ENCODE measurements around the gene EFR3B. TPM values are rescaled to one million over a fixed set of nuclear protein-coding genes. Genes with fewer than 3 reads are reported as not detected.

EFR3B gene
- total RNA-seq, 1 donor from 2014 or later = 14.7 TPM

- peaks cover 10% of the 10 kb centered on the region for H3K4me1 Mint-ChIP-seq (ENCODE audit: low read depth, unreplicated experiment)
- Histone ChIP-seq H3K9ac (ENCODE audit: low read length) (no peak overlapping the region), H3K4me2 (ENCODE audit: low read length) (no peak overlapping the region), H3K27me3 (ENCODE audit: insufficient read depth, low read length) (no peaks in the 10 kb centered on the region), H3K79me2 (ENCODE audit: insufficient read depth, low read length) (no peaks in the 10 kb centered on the region), H3K4me1 (ENCODE audit: insufficient read depth, low read length) (peaks cover 14% of the 10 kb centered on the region), H3K4me3 (ENCODE audit: insufficient read depth, low read depth, low read length) (no peak overlapping the region), H2AFZ (ENCODE audit: low read depth, low read length) (no peak overlapping the region), H3K9me3 (ENCODE audit: insufficient read depth, low read depth, low read length) (no peaks in the 10 kb centered on the region), H4K20me1 (ENCODE audit: insufficient read depth, low read length) (no peaks in the 10 kb centered on the region), H3K27ac (ENCODE audit: low read depth, low read length) (no peak overlapping the region), H3K36me3 (ENCODE audit: insufficient read depth, low read length) (no peaks in the 10 kb centered on the region)
- H3K27me3 Mint-ChIP-seq (ENCODE audit: low read depth, unreplicated experiment) = no peaks in the 10 kb centered on the region
- TF ChIP-seq EZH2 (IDR thresholded peaks at IDR 0.05; ENCODE audit: insufficient read depth, low read length) = no peak
- TF ChIP-seq, protein P1, sequence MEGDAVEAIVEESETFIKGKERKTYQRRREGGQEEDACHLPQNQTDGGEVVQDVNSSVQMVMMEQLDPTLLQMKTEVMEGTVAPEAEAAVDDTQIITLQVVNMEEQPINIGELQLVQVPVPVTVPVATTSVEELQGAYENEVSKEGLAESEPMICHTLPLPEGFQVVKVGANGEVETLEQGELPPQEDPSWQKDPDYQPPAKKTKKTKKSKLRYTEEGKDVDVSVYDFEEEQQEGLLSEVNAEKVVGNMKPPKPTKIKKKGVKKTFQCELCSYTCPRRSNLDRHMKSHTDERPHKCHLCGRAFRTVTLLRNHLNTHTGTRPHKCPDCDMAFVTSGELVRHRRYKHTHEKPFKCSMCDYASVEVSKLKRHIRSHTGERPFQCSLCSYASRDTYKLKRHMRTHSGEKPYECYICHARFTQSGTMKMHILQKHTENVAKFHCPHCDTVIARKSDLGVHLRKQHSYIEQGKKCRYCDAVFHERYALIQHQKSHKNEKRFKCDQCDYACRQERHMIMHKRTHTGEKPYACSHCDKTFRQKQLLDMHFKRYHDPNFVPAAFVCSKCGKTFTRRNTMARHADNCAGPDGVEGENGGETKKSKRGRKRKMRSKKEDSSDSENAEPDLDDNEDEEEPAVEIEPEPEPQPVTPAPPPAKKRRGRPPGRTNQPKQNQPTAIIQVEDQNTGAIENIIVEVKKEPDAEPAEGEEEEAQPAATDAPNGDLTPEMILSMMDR (IDR thresholded peaks at IDR 0.05; ENCODE audit: insufficient read depth, low read depth, low read length) = no peak
- no peak overlapping the region for H3K27ac Mint-ChIP-seq (ENCODE audit: unreplicated experiment)
- H3K9me3 Mint-ChIP-seq (ENCODE audit: unreplicated experiment) = no peaks in the 10 kb centered on the region
- peak; percentile 91 for DNase-seq (ENCODE audit: low read depth)
- FAIRE-seq = peak; percentile 76
- no peak overlapping the region for H3K4me3 Mint-ChIP-seq (ENCODE audit: unreplicated experiment)
- peaks cover 17% of the 10 kb centered on the region for H3K36me3 Mint-ChIP-seq (ENCODE audit: low read depth, unreplicated experiment)
Observed at GRCh38 chr2:25103287-25103871, 61.5 kb downstream of the EFR3B start.

DNA sequence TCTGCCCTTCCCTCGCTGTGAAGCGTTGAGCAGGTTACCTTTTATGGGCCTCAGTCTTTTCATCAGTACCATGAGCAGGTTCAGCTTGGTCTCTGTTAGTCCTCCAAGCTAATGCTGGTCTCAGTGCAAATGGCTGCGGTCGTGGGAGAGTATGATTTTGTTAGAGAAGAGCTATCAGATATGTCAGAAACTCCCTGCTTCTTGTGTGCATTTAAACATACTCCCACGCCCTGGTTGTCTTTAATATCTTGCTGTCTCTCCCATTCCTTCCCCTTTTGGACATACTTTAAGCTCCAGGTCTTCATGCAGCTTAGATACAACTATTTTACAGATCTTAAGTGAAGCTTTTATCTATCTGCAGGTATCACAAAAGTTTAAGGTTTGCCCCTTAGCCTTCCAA, 62.9 kb downstream of the EFR3B start:
- TF ChIP-seq, protein P1 (IDR thresholded peaks at IDR 0.05; ENCODE audit: insufficient read depth, low read depth, low read length) = no peak
- no peak for TF ChIP-seq EZH2 (IDR thresholded peaks at IDR 0.05; ENCODE audit: insufficient read depth, low read length)
- no peak for FAIRE-seq
- no peaks in the 10 kb centered on the region for H3K27me3 ChIP-seq (ENCODE audit: insufficient read depth, low read length)
- H3K4me2 ChIP-seq (ENCODE audit: low read length) = no peak overlapping the region
- no peaks in the 10 kb centered on the region for H3K79me2 ChIP-seq (ENCODE audit: insufficient read depth, low read length)
- no peak overlapping the region for H3K4me3 ChIP-seq (ENCODE audit: insufficient read depth, low read depth, low read length)
- H3K9me3 Mint-ChIP-seq (ENCODE audit: unreplicated experiment) = no peaks in the 10 kb centered on the region
- peaks cover 14% of the 10 kb centered on the region for H3K4me1 ChIP-seq (ENCODE audit: insufficient read depth, low read length)
- H3K4me3 Mint-ChIP-seq (ENCODE audit: unreplicated experiment) = no peak overlapping the region
- H3K9me3 ChIP-seq (ENCODE audit: insufficient read depth, low read depth, low read length) = no peaks in the 10 kb centered on the region
- peaks cover 12% of the 10 kb centered on the region for H3K4me1 Mint-ChIP-seq (ENCODE audit: low read depth, unreplicated experiment)
- H3K27me3 Mint-ChIP-seq (ENCODE audit: low read depth, unreplicated experiment) = no peaks in the 10 kb centered on the region
- H4K20me1 ChIP-seq (ENCODE audit: insufficient read depth, low read length) = no peaks in the 10 kb centered on the region
- H3K27ac Mint-ChIP-seq (ENCODE audit: unreplicated experiment) = no peak overlapping the region
- no peak overlapping the region for H3K27ac ChIP-seq (ENCODE audit: low read depth, low read length)
- H3K36me3 ChIP-seq (ENCODE audit: insufficient read depth, low read length) = no peaks in the 10 kb centered on the region
- no peak overlapping the region for H3K9ac ChIP-seq (ENCODE audit: low read length)
- peaks cover 16% of the 10 kb centered on the region for H3K36me3 Mint-ChIP-seq (ENCODE audit: low read depth, unreplicated experiment)
- DNase-seq (ENCODE audit: low read depth) = no peak
- H2AFZ ChIP-seq (ENCODE audit: low read depth, low read length) = no peak overlapping the region

- Mint-ChIP-seq H3K4me1 (ENCODE audit: low read depth, unreplicated experiment) (peaks cover 12% of the 10 kb centered on the region), H3K36me3 (ENCODE audit: low read depth, unreplicated experiment) (peaks cover 14% of the 10 kb centered on the region), H3K4me3 (ENCODE audit: unreplicated experiment) (no peak overlapping the region), H3K9me3 (ENCODE audit: unreplicated experiment) (no peaks in the 10 kb centered on the region), H3K27ac (ENCODE audit: unreplicated experiment) (peak overlapping the region; percentile 86), H3K27me3 (ENCODE audit: low read depth, unreplicated experiment) (no peaks in the 10 kb centered on the region)
- Histone ChIP-seq H3K79me2 (ENCODE audit: insufficient read depth, low read length) (no peaks in the 10 kb centered on the region), H2AFZ (ENCODE audit: low read depth, low read length) (no peak overlapping the region), H3K4me3 (ENCODE audit: insufficient read depth, low read depth, low read length) (no peak overlapping the region), H3K27ac (ENCODE audit: low read depth, low read length) (no peak overlapping the region), H3K9ac (ENCODE audit: low read length) (no peak overlapping the region), H3K4me1 (ENCODE audit: insufficient read depth, low read length) (peaks cover 14% of the 10 kb centered on the region), H3K4me2 (ENCODE audit: low read length) (peak overlapping the region; percentile 56), H3K27me3 (ENCODE audit: insufficient read depth, low read length) (no peaks in the 10 kb centered on the region), H3K36me3 (ENCODE audit: insufficient read depth, low read length) (no peaks in the 10 kb centered on the region), H3K9me3 (ENCODE audit: insufficient read depth, low read depth, low read length) (no peaks in the 10 kb centered on the region), H4K20me1 (ENCODE audit: insufficient read depth, low read length) (no peaks in the 10 kb centered on the region)
- FAIRE-seq (peak; percentile 78), DNase-seq (ENCODE audit: low read depth) (peak; percentile 54)
- TF ChIP-seq EZH2 (IDR thresholded peaks at IDR 0.05; ENCODE audit: insufficient read depth, low read length) = no peak
- TF ChIP-seq, protein P1 (IDR thresholded peaks at IDR 0.05; ENCODE audit: insufficient read depth, low read depth, low read length) = no peak
Observed at GRCh38 chr2:25105336-25106085, 63.6 kb downstream of the EFR3B start.
